Ramos (cell line): ENCODE measurements around the gene SAMD4B.

Experiments
- in situ Hi-C: fragments of 300-500 bp; cut with MboI; formaldehyde crosslinking; loops from one replicate; pipeline ENCODE4 v1.14.3; 2022; ENCODE audit warnings: low sequenced_read_pairs; ENCODE audit not compliant: unreplicated experiment

Gene SAMD4B

GRCh38 chr19:39416152-39417120, 74.2 kb downstream of the SAMD4B start:
- in situ Hi-C loops: loop anchor here (10.0 kb wide), 1 partner anchor 302 kb away; no protein-coding TSS in a partner anchor

- in situ Hi-C loops: loop anchor here (10.0 kb wide), 1 partner anchor 303 kb away; no protein-coding TSS in a partner anchor
These were observed 75.4 kb downstream of the SAMD4B start for GRCh38 chr19:39417463-39418181.

GRCh38 chr19:39419003-39419402, 76.8 kb downstream of the SAMD4B start:
- in situ Hi-C loops: loop anchor here (10.0 kb wide), 1 partner anchor 304 kb away; no protein-coding TSS in a partner anchor

GRCh38 chr19:39420769-39421168, 78.5 kb downstream of the SAMD4B start:
- in situ Hi-C loops: no loop called here

GRCh38 chr19:39422020-39422419, 79.8 kb downstream of the SAMD4B start:
- in situ Hi-C loops: no loop called here

GRCh38 chr19:39423258-39424086, 81.3 kb downstream of the SAMD4B start:
- in situ Hi-C loops: no loop called here

GRCh38 chr19:39424934-39425333, 82.7 kb downstream of the SAMD4B start:
- in situ Hi-C loops: loop anchor here (25.0 kb wide), 1 partner anchor 412 kb away; the partner anchor contains the start of genes DYRK1B and FBL

GRCh38 chr19:39425744-39426143, 83.5 kb downstream of the SAMD4B start:
- in situ Hi-C loops: loop anchor here (25.0 kb wide), 1 partner anchor 412 kb away; the partner anchor contains the start of genes DYRK1B and FBL

GRCh38 chr19:39426170-39426569, 83.9 kb downstream of the SAMD4B start:
- in situ Hi-C loops: loop anchor here (25.0 kb wide), 1 partner anchor 411 kb away; the partner anchor contains the start of genes DYRK1B and FBL

- in situ Hi-C loops: loop anchor here (25.0 kb wide), 1 partner anchor 410 kb away; the partner anchor contains the start of genes DYRK1B and FBL
These were observed 85.5 kb downstream of the SAMD4B start for GRCh38 chr19:39427707-39428106.

- in situ Hi-C loops: loop anchor here (25.0 kb wide), 1 partner anchor 409 kb away; the partner anchor contains the start of genes DYRK1B and FBL
These were observed 86.3 kb downstream of the SAMD4B start for GRCh38 chr19:39428283-39429112.

GRCh38 chr19:39430675-39431593, 88.7 kb downstream of the SAMD4B start:
- in situ Hi-C loops: loop anchor here (25.0 kb wide), 1 partner anchor 406 kb away; the partner anchor contains the start of genes DYRK1B and FBL

GRCh38 chr19:39432677-39433025, 90.4 kb downstream of the SAMD4B start:
- in situ Hi-C loops: loop anchor here (25.0 kb wide), 1 partner anchor 405 kb away; the partner anchor contains the start of genes DYRK1B and FBL

- in situ Hi-C loops: loop anchor here (25.0 kb wide), 1 partner anchor 404 kb away; the partner anchor contains the start of genes DYRK1B and FBL
These were observed 91.4 kb downstream of the SAMD4B start for GRCh38 chr19:39433480-39434079.

GRCh38 chr19:39434123-39435076, 92.2 kb downstream of the SAMD4B start:
- in situ Hi-C loops: loop anchor here (25.0 kb wide), 1 partner anchor 403 kb away; the partner anchor contains the start of genes DYRK1B and FBL
